Measurements from ENCODE around the gene MYMK.

- TF ChIP-seq FOS (IDR thresholded peaks at IDR 0.05; ENCODE audit: low read depth, low read length) (no peak), CTCF (conservative IDR thresholded peaks at IDR 0.05; ENCODE audit: low read depth, low read length) (no peak), SMC3 (IDR thresholded peaks at IDR 0.05; ENCODE audit: low read depth, low read length) (no peak), MAZ (IDR thresholded peaks at IDR 0.05; ENCODE audit: borderline replicate concordance, low read depth, low read length) (no peak), RAD21 (IDR thresholded peaks at IDR 0.05; ENCODE audit: low read length) (no peak), RFX5 (IDR thresholded peaks at IDR 0.05; ENCODE audit: low read depth, low read length) (no peak), MXI1 (IDR thresholded peaks at IDR 0.05; ENCODE audit: borderline replicate concordance, low read depth, low read length) (no peak), POLR2A (IDR thresholded peaks at IDR 0.05; ENCODE audit: low read depth, low read length) (no peak)
These were observed 12.5 kb upstream of the MYMK start for GRCh38 chr9:133537257-133537656.
